8988T (cell line): Measurements from ENCODE around the gene WDR43.

Experiments
- DNase-seq: peaks from one replicate; pipeline ENCODE4 v3.0.0; 2011

Gene WDR43

DNA sequence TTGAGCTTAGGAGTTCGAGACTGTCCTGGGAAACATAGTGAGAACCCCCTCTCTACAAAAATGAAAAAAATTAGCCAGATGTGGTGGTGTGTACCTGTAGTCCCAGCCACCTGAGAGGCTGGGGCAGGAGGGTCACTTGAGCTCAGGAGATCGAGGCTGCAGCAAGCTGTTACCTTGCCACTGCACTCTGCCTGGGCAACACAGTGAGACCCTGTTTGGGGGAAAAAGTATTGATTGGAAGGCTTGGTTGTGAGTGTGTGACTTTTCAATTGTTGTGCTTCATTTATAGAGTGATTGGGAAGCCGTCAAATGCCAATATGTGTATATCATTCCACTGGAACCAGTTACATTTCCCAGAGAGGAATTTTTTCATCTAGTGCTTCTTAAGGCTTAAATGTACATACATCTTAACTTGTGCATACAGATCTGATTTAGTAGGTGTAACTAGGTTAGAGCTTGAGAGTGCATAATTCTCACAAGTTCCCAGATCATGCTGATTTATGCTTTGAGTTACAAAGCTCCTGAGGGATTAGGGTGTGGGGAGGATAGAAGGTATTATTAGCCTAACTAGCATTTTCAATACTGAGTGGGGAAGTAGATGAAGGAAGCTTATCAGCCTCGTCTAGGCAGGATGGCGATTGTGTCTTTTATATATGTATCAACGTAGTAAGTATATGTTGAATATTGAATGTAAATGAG lies 15.3 kb downstream of the WDR43 start:
- no peak for DNase-seq

DNA sequence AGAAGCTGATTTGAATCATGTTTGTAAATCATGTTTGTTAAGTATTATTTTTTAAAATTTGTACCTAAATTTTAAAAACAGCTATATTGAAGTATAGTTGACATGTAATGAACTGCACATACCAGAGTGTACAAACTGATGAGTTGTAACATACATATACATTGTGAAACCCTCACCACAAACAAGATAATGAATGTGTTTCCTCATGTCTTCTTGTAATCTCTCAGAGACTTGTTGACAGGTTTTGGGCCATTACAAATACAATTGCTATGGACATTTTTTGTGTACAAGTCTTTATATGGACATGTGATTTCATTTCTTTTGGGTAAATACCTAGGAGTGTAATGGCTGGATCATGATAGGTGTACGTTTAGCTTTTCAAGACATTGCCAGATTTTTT lies 21.5 kb downstream of the WDR43 start:
- DNase-seq, result no peak

DNA sequence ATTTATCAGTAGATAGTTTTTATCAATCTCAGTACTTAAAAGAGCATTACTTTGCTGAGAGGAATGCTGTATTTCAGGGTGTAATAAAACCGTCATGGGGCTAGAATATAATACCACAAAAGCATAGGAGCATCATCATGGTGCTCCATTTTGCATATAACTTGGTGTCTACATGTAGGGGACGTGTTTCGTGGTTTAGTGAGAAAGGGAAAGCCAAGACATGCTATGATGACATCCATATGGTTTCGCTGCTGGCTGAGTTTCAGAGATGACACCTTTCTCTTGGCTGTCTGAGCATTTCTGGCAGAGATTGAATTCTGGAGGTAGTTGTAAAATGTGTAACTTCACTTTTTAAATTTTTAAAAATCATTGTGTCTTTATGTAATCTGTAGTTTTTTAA lies 32.4 kb downstream of the WDR43 start:
- no peak for DNase-seq

DNA sequence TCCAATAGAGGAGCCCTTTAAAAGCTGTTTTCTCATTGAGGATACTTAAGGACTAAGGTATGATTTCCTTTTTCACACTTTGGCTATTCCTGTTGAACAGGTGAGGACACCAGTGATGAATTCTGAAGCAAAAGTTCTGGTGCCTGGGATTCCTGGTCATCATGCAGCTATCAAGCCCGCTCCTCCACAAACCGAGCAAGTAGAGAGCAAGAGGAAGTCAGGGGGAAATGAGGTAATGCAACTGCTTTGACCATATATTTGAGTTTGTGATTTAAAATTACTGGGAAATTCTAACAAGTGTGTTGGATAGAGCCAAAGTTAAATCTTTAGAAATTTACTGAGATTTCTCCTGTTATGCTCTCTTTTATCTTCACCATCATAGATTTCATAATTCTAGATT lies 33.0 kb downstream of the WDR43 start:
- no peak for DNase-seq

DNA sequence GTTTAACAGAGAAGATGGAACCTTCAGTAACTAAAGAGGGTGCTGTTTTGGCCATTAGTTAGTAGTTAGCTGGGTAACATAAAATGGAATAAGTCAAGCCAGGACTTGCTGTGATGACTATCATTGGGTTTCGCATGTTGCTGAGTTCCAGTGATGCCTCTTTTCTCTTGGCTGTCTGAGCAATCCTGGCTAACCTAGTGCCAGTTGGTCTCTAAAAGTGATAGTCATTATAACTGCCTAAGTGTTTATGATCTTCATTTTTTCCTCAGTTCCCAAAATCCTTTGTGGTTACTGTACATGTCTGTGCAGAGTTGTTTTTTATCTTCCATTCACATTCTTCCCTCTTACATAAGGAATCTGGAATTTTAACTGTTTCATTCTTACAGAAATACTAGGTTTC lies 33.4 kb downstream of the WDR43 start:
- DNase-seq, result no peak

DNA sequence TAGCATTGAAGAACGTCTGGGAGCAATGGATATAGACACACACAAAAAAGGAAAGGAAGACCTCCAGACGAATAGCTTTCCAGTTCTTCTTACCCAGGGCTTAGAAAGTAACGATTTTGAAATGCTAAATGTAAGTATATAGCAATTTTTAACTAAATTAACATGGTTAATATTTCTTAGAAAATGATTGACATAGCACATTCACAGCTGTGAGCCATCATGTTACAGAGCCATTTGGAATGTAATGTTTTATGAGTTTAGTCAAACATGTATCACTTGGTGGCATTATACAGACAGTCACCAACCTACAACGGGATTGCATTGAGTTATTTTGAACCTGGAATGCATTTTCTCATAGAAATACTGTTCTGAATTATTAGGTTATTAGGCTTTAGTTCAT lies 35.1 kb downstream of the WDR43 start:
- DNase-seq, result no peak

DNA sequence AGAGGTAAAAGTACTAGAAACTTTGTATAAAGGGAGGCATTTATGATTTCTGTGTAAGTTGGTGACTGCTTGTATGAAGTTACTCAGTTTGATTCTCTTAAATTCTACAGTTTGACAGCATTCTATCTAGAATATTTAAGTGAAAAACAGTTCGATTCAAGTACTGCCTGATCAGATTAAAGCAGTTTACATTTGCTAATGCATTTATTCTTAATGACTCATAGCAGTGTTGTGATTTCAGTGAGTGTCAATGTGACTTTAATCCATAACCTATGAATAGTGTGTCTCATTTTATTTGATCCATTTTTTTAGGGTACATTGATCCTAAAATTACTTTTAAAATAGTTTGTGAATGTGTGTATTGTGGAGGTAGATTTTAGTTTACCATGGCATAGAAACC lies 35.7 kb downstream of the WDR43 start:
- DNase-seq, result no peak

DNA sequence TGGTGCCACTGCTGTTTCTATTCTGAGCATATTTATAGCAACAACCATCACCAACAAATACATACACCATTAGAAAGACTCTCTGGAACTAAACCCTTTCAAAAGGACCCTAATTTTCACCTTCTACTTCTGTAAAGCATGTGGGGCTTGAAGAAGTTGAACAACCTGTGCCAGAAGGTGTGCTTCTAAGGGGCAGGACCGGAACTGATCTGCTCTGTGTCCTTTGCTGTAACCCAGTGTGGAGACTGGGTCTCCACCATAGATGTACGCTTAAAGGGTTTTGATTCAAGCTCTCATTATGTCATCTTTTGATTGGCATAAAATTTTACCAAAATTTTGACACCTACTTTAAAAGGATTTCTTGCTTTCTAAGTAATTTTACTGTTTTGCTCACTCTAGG lies 40.3 kb downstream of the WDR43 start:
- no peak for DNase-seq

DNA sequence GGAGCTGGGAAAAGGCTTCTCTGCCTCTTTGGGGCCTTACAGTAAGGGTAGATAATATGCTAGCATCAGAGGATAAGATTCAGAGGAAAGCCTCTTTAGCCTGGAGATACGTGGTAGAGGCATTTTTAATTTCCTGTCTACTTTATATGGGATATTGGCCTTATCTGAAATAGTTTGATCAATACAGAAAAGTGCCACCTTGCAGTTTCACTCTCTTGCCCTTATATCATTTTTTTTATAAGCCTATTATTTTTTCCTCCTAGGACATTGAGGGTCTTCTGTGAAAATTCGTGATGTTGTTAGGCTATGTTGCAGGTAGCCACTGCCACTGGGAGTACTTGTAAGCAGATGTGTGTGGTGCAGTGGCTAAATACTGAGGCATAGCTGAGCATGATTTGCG lies 46.5 kb downstream of the WDR43 start:
- DNase-seq, result no peak

DNA sequence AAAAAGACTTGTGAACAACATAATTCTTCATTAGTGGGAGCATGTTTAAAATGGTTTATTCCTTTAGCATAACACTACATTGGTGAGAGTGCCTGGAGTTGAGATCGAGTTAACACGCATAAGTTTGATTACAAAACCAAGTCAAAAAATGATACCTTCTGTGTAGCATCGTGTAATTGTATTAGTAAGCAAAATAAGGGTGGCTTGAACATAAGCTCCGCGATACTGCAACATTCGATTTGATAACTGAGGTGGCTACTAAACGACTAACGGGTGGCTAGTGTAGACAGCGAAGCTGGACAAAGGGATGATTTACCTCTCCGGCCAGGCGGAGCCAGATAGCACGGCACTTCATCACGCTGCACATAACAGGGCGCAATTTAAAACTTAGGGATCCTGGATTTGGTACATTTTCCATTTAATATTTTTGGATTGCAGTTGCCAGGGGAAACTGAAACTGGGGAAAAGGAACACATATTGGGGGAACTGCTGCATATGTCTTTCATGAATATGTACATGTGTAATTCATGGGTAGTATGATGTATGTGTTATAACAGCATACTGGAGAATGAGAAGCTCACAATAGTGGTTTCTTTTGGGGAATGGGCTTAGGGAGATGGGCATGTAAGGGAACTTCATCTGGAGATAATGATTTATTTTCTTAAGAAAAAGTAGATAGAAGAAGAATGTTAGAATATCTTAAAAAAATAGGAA lies 50.2 kb downstream of the WDR43 start:
- no peak for DNase-seq

DNA sequence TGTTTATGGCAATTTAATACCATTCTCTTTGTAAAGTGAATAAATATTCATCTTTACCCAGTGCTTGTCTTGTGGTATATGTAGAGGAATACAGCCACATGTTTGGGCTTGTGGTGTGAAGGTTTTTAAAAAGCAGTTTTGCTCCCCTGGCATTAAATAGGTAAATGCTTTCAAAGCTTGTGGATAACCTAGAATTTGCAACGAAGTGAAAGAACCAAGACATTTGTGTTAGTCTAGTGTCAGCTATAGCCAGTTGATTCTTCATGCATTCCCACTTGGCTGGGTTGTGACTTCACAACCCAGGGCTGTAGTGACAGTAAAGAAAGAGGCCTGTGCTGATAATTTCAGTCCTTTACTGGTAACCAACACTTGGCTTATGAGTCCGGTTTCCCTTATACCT lies 53.7 kb downstream of the WDR43 start:
- DNase-seq, result no peak

DNA sequence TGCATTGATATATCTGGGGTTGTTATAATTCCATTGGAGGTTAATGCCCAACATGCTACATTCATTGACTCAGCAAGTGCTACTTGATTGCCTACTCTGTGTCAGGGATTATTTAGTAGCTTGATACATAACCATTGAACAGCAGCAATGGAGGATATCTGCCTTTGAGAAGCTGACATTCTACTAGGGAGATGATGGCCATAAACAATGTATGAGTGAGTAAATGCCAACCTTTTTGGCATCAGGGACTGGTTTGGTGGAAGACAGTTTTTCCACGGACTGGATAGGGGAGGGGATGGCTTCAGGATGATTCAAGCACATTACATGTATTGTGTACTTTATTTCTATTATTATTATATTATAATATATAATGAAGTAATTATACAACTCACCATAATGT lies 54.7 kb downstream of the WDR43 start:
- no peak for DNase-seq

DNA sequence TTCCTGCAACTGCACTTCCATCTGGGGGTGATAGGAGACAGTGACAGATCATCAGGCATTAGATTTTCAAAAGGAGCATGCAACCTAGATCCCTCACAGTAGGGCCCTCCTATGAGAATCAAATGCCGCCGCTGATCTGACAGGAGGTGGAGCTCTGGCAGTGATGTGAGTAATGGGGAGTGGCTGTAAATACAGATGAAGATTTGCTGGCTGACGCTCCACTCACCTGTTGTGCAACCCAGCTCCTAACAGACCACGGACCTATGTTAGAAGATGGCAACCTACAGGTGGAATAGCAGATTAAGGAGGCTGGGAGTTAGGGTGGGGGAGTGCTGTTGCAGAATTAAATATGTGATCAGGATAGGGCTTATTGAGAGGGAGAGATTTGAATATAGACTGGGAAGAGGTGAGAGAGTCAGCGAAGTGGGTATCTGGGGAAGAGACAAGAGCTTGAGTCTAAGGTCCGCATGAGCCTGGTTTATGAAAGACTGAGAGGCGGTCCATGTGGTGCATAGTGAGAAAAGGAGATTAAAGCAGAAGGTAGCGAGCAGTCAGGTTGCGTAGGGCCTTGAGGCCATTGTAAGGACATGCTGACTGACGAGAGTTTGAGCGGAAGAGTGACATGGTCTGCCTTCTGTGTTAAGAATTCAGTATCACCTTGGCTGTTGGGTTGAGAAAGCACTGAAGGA lies 55.3 kb downstream of the WDR43 start:
- DNase-seq, result no peak

DNA sequence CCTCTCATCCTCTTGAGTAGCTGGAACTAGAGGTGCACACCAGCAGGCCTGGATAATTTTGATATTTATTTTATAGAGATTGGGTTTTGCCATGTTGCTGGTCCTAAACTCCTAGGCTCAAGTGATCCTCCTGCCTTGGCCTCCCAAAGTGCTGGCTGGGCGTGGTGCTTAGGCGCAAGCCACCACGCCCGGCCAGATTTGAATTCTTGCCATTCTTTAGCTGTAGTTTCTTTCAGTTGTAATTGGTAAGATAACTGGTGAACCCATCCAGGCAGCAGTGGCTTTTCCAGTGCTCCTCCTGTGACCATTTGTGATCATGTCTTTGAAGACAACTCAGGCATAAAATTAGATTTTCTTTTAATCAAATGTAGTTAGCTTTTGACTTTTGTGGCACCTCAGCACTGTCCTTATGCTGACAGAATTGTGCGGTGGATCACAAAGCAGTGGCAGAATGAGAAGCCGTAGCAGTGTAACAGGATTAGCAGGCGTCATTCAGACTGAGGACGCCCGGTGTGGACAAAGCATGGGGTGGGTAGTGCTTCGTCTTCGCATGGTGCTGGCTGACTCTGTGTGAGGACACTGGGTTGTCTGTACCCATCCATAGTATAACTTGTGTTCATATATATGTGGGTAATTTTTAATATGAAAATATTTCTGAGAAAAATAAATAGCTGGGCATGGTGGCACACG lies 56.6 kb downstream of the WDR43 start:
- DNase-seq, result no peak

DNA sequence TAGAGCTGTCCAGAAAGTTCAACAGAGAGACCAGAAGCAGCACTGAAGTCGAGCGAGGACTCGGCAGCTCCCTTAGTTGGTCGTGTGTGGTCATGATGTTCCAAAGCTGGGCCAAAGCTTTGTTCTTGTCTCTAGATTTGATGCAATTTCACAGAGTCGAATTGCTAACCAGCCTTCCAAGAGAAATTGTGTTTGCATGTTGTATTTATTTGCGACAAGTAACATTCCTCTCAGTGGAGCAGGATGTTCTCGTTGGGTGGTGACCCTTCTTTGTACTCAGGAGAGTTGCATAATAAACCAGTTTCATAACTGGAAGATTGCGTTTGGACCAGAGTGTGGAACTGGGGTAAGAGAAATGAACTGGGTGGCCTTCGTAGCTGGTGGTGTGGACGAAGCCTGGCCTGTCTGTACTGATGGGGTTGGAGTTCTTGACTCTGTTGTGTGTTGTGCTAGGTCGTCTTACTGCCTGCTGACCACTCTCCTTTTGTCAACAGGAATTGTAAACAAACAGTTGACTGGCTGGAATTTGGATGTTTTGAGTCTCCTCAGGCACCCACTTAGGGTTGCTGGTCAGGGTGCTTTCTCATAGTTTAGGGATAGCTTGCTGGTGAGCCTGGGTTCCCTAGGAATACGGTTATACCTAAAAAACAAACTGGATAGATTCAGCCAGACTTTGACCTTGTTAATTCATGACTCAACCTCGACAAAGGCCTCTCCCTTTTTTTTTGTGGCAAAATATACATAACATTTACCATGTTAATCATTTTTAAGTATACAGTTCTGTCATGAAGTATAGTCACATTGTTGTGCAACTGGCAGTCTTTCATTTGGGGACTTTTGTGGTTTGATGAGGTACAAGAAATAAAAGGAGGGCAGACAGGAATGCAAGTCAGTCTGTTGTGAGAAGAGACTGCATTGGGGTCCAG lies 57.7 kb downstream of the WDR43 start:
- DNase-seq, result no peak

DNA sequence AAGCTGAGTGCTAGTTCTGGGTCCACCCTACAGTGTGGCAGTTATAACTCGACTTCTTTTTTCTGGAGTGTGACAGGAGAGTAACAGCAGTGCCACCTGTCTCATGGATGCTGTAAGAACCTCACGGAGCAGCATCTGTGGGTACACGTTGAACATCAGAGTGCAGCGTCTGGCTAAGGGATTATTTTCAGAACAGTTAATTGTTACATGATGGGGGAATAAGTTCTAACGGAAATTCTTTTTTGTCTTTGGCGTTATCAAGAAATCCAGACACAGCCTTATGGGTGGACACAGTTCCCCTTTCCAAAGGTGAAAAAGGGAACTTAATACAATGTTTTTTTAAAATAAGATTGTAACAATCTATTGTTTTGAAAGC lies 58.4 kb downstream of the WDR43 start:
- no peak for DNase-seq

DNA sequence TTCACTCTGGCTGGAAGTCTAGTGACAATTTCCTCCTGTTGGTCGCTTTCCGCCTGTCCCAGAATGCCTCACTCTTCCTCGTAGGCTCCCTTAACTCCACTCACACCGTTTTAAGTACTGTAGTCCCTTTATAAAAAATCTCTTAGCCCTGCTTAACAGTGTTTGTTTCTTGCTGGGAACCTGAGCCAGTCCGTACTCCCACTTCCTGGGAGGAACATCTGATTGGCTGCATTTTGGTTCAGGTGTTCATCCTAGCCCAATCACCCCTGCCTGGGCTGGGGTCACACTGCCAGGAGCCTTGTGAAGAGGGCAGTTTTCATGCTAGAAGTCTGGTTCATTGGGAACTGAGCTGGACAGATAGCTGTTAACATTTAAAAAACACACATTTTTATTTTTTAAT lies 61.0 kb downstream of the WDR43 start:
- DNase-seq, result no peak

DNA sequence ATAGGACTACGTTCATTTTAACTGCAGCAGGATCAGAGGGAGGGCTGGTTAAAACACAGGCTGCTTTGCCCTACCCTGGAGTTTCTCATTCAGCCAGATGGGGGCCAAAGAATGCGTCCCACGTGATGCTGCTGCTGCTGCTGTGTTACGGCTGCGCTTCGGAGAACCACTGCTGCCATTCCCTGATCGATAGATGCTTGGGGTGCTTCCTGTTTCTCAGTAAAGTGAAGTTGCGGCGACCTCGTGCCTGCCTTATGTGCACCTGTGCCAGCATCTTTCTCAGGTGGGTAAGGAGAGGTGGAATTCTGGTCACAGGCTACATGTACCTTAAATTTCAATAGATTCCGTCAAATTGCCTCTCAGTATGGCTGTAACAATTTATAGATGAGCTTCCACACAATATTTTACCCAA lies 62.0 kb downstream of the WDR43 start:
- DNase-seq, result no peak

DNA sequence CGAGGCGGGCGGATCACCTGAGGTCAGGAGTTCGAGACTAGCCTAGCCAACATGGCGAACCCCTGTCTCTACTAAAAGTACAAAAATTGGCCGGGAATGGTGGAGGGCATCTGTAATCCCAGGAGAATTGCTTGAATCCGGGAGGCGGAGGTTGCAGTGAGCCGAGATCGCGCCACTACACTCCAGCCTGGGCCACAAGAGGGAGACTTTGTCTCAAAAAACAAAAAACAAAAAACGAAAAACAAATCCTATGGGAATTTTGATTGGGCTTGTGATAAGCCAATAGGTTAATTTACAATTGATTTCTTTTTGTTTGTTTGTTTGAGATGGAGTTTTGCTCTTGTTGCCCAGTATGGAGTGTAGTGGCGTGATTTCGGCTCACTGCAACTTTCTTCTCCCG lies 62.4 kb downstream of the WDR43 start:
- no peak for DNase-seq

DNA sequence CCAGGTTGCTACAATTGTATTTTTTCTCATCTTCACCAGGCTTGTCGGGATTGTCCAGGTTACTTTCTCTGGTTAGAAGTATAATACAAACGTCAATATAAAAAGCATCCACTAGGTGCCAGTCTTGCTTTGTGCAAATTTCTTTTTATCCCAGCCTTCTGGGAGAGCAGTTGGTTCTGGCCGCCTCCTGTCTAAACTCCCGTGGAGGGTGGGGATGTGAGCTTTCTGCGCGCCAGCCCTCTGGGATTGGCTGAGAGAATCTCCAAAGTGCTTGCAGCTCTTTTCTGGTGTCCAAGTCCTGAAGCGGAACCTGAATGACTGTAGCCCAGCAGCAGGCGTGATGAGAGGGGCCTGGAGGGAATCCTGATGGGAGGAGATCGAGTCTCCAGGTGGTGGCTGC lies 64.2 kb downstream of the WDR43 start:
- DNase-seq, result peak; percentile 56

DNA sequence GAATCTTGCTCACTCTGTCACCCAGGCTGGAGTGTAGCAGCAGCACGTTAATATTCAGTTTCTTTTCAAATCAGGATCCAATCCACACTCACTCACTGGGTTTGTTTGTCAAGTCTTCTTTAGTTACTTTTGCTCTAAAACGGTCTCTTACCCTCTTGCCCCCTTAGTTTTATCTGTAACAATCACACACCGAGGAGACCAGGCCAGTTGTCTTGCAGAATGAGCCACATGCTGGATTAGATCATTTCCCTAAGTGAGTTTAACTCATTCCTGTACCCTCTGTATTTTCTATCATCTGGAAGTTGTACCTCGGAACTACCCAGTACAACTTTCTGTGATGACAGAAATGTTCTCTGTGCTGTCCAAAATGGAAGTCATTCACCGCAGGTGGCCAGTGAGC lies 65.9 kb downstream of the WDR43 start:
- no peak for DNase-seq

DNA sequence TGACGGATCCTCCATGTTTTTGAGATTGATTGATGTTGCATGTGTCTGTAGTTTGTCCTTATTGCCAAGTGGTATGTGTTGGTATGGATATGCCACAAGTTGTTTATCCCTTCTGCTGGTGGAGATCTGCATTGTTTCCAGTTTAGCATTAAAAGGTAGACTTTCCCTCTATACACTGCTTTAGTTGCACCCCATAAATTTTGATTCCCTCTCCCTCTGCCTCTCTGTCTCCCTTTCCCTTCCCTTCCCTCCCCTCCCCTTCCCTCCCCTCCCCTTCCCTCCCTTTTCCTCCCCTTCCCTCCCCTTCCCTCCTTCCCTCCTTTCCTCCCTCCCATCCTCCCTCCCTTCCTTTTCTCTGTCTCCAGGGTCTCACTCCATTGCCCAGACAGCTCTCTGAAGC lies 68.0 kb downstream of the WDR43 start:
- no peak for DNase-seq
